GM21390 (cell line): ENCODE results near the gene PIK3AP1.

Source experiments
- ATAC-seq: cut with Tn5 transposase; IDR thresholded peaks from one replicate; pipeline ENCODE4 v1.9.1; 2021; ENCODE audit not compliant: unreplicated experiment

PIK3AP1 gene

DNA sequence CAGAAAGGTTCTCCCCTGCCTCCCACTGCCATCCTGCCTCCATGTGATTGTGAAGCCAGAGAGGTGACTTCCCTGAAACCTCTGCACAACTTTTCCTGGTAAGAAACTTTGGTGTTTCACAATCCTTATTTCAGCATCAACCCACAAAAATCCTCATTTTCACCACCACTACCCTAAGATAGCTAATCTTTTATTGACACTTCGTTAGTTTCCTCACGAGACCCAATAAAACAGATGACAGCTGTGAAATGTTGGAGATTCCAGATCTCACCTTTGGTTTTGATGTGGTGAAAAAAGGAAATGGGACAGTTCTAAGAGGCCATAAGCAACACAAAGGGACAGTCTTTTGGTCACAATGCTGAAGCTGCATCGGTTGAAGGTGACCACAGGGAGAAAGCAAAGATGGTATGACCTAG lies 73.6 kb downstream of the PIK3AP1 start:
- ATAC-seq, result no peak

GRCh38 chr10:96646301-96646700 lies 74.0 kb downstream of the PIK3AP1 start:
- no peak for ATAC-seq

DNA sequence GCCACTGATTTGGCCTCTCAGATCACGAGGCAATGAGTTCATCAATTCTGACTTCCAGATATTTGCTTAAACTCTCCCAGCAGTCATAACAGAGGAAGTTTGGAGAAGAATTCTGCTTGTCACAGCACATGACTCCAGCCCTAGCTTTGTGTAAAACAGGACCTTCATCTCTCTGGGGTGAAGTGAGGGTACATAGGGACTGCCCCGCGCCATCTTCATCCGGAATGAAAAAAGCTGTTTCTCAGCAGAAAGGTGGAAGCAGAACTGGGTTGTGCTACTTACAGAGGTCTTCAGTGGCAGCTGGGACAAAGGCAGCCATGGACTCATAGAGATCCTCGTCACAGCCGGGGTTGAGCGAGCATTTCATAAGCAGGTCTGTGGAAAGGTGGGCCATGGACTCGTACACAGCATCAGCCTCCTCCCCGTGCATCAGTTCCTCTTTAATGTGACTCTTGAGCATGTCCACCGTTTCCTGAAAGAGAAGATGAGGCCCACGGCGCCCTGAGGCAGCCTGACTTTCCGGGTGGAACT lies 75.1 kb downstream of the PIK3AP1 start:
- ATAC-seq, result no peak

GRCh38 chr10:96643920-96644319 lies 76.4 kb downstream of the PIK3AP1 start:
- ATAC-seq, result no peak

DNA sequence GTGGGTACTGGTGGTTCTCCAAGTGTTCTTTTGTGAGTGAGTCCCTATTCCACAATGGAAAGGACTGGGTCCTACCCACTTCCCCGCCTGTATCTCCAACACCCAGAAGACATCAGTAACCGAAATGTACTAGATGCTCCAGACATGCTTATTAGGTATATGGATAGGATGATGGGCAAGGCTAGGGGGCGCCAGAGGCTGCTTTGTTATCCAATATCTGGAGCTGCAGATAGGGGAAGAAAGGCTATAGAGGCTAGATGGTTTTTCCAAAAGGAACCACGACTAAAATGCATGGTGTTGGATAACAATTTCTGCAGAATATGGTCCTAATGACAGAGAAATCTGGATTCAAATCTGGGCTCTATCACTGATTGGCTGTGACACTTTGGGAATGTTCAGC lies 77.3 kb downstream of the PIK3AP1 start:
- no peak for ATAC-seq

DNA sequence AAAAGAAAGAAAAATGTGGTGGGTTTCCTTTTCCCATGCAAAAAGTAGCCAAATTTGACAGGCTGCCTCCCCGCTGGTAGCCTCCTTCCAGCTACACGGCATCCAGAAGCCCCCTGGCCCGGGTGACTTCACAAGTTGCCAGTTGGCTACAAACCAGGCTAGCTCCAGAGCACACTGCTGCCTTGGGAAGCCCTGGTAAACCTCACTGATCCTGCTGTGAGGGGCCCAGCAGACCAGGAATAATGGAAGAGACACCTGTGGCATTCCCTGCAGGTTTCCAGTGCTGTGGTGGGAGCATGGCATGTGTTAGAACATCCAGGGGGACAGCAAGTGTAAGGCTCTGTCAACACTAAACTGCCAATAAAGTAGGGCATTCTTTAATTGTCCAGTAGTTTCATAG lies 77.8 kb downstream of the PIK3AP1 start:
- ATAC-seq, result no peak

DNA sequence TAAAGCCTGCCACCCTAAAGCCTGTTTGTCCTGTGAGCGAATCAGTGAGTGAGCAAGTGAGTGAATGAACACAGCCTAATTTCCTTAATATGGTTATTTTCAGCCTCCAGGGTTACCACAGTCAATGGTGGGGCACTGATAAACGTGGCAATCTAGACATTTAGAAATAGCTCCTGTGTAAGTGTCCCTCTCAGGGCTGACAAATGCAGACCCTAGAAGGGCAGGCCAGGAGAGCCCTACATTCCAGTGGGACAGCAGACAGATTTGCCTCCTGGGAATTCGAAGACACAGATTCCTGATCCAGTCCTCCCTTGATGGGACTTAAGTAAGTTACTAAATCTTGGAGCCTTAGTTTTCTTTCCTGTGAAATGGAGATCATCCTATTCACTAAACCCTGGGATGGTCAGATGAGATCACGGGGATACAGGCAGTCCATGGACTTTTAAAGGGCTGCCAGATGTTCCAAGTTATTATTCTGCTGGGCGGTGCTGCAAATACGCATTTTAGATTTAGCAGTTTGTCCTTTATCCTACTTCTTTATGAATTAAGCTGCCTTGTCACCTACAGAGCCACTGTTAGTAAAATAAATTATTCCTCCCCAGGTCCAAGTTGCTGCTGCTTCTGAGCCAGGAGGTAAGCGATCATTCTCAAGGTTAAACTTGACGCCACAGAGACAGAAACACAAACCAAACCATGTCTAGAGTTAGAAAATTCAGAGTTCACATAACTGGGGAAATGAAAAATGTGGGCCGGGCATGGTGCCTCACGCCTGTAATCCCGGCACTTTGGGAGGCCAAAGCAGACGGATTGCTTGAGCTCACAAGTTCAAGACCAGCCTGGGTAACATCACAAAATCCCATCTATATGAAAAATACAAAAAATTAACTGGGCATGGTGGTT lies 78.7 kb downstream of the PIK3AP1 start:
- no peak for ATAC-seq

- no peak for ATAC-seq
Observed at GRCh38 chr10:96639899-96640298, 80.4 kb downstream of the PIK3AP1 start.

DNA sequence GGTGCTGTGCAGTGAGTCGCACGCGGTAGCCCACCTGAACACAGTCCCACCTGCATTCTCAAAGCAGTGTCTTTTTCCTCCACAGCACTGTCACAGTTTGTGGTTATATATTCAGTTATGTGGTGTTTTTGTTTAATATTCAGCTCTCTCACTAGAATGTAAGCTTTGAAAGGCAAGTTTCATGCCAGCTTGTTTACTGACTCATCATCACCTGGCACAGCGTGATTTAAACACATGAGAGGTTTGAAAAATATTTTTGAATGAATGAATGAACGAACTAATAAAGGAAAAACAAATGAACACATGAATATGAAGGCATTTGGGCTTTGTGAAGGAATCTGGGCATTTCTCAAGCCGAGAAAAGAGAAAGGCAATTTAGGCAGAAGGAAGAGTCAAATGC lies 81.6 kb downstream of the PIK3AP1 start:
- no peak for ATAC-seq

GRCh38 chr10:96638120-96638519 lies 82.2 kb downstream of the PIK3AP1 start:
- no peak for ATAC-seq

DNA sequence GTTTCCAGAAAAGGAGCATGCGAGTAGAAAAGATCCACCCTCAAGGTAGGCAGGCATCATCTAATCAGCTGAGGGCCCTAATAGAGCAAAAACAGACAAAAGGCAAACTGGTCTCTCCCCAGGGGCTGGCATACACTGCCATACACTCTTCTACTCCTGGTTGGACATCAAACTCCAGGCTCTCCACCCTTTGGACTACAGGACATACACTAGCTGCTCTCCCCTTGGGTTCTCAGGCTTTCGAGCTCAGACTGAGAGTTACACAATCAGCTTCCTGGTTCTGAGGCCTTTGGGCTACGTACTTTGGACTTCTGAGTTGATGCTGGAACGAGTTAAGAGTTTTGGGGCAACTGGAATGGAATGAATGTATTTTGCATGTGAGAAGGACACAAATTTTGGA lies 82.6 kb downstream of the PIK3AP1 start:
- no peak for ATAC-seq

- no peak for ATAC-seq
Observed at GRCh38 chr10:96636551-96636950, 83.8 kb downstream of the PIK3AP1 start.

DNA sequence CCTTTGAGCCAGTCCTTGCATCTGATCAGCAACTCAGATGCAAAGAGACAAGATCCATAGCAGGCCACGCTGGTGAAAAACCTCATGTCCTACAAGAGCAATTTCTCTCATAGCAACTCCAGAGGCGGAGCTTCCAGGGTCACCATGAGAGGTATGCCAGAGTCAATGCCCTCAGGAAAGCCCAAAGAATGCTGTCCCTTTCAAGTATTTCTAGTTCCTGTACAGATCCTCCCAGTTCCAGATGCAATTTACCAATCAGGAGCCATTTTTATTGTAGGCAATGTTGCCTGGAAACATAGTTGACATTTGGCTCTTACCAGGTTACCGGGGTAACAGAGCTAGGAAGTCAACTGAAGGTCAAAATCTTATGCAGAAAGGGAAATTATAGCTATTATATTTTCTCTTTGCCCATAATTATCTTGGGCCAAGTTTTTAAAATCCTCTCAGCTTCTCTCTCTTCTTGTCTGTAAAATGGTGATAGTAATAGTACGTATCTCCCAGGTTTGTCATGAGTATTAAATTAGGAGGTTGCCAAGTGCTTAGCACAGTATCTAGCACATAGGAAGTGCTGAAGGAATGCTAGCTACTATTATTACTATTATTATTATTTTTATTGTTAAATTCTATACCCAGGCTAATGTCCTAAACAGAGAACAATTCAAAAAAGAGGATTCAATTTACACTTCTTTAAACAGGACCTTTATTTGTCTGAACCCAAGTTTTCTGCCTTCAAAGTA lies 87.2 kb downstream of the PIK3AP1 start:
- no peak for ATAC-seq

GRCh38 chr10:96627292-96627691 lies 93.0 kb downstream of the PIK3AP1 start:
- no peak for ATAC-seq

DNA sequence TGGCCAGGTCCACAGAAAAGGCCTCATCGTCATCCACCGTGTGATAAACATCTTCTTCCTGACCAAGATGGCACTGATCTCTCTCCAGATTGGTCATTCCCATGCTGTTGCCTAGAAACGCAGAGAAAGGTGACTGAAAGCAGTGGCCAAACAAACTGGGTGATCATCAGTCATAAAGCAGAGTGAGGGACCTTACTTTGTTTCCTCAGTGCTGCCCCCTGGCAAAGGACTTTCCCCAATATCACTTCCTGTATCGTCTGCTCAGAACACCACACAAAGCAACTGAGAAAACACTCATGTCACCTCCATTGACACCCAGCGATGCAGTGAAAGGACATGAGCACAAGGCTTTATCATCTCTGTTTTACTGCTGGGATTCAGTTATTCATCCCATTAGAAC lies 93.5 kb downstream of the PIK3AP1 start:
- ATAC-seq, result no peak

DNA sequence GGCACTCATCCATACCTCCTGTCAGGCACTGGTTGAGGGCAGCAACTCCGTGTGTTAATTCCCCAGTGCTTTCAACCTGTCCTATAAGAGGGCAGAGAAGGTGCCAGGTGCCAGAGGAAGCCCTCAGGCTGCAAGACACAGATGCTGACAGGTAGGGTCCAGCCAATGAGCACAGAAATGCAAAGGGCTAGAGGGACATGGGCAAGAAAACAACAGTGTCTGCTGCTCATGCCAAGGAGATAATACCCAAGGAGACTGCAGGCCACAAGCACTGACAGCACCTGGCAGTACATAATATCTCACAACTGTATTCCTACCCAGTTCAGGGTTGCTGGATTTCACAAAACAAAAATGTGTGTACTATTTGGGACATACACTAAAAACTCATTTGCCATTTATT lies 95.1 kb downstream of the PIK3AP1 start:
- no peak for ATAC-seq

- no peak for ATAC-seq
Observed at GRCh38 chr10:96622013-96622787, 98.1 kb downstream of the PIK3AP1 start.

DNA sequence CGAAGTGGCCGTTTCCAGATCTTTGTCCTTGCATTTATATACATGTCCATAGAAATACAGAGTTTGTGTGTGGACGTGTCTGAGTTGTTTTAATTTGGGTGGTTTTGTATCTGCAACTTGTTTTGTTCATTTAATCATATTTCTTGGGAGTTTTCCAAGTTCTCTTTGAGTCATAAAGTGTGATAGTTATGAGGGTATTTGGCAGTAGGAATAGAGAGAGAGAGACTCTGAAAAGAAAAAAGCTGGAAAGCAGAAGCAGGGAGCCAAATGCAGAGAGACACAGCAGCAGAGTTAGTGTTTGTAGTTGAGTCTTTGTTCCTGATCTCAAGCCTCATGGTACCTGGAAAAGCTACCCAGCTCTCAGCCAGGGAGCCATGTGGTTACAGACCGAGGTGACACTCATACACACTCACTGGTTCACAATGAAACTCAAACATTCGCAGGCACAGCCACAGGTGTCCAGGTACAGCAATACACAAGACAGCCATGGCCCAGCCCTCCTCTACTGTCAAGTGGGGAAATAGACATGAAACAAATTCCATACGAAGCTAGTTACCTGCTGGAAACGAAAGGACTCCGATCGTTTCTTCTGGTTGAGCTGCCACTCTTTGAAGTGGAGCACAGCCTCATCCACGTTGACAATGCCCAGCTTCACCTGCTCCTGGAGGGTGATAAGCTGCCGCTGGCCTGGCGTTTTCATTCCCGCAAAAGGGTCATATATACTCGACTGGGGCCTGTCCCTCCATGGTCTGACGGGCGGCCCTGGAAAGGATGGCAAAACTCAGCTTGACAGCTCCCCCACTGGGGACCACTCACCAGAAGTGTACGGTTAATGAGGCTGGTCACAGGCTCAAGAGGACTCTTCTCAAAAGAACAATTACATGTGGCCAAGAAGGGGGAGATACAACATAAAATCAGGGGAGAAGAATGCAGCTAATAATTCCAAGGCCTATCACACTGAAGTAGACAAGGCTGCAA lies 100.2 kb downstream of the PIK3AP1 start:
- ATAC-seq, result no peak

- no peak for ATAC-seq
Observed at GRCh38 chr10:96619120-96619519, 101.2 kb downstream of the PIK3AP1 start.

DNA sequence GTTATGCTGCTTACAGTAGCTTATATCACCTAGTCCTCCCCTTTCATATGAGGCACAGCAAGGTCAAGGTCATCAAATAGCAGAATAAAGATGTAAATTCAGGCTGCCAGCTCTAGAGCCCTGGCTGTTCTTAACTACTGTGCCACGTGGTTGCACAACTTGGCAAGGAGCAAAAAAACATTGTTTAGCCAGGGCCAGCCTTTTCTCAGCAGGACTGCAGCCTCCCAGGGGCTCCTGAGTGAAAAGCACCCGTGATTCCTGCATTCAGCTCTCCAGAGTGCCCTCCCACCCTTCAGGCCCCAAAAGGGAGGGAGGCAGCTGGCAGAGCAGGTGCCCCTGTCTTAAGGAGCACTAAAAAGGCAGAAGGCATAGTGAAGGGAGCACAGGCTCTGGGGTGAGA lies 101.7 kb downstream of the PIK3AP1 start:
- ATAC-seq, result no peak
